ENCODE measurements around the gene PIGV.

The PIGV gene

GRCh38 chr1:26772687-26773086 lies 15.1 kb upstream of the PIGV start:
- DNase-seq (ENCODE audit: low read depth in 2 of 2): no peak

GRCh38 chr1:26774462-26774861 lies 13.3 kb upstream of the PIGV start:
- DNase-seq (ENCODE audit: low read depth in 2 of 2): no peak

GRCh38 chr1:26775666-26776065 lies 12.1 kb upstream of the PIGV start:
- DNase-seq (ENCODE audit: low read depth in 2 of 2): no peak

- DNase-seq (ENCODE audit: low read depth in 2 of 2): no peak
These were observed 8.6 kb upstream of the PIGV start for GRCh38 chr1:26779098-26779668.

GRCh38 chr1:26780344-26780957 lies 7.3 kb upstream of the PIGV start:
- no peak for DNase-seq (ENCODE audit: low read depth in 2 of 2)

GRCh38 chr1:26781206-26781825 lies 6.4 kb upstream of the PIGV start:
- DNase-seq (ENCODE audit: low read depth in 2 of 2): no peak

GRCh38 chr1:26782521-26783212 lies 5.1 kb upstream of the PIGV start:
- no peak for DNase-seq (ENCODE audit: low read depth in 2 of 2)

GRCh38 chr1:26783646-26784022 lies 4.1 kb upstream of the PIGV start:
- no peak for DNase-seq (ENCODE audit: low read depth in 2 of 2)

GRCh38 chr1:26784023-26784871 lies 3.5 kb upstream of the PIGV start:
- DNase-seq (ENCODE audit: low read depth in 2 of 2): no peak

GRCh38 chr1:26784886-26785285 lies 2.9 kb upstream of the PIGV start:
- DNase-seq (ENCODE audit: low read depth in 2 of 2): no peak

GRCh38 chr1:26785611-26786436 lies 1.9 kb upstream of the PIGV start:
- DNase-seq (ENCODE audit: low read depth in 2 of 2): no peak

- no peak for DNase-seq (ENCODE audit: low read depth in 2 of 2)
These were observed 1.0 kb upstream of the PIGV start for GRCh38 chr1:26786437-26787380.

GRCh38 chr1:26787381-26787705 lies 407 bp upstream of the PIGV start:
- DNase-seq (ENCODE audit: low read depth in 2 of 2): peak; percentile 45 to 53

GRCh38 chr1:26788515-26788785 lies 700 bp downstream of the PIGV start:
- DNase-seq (ENCODE audit: low read depth in 2 of 2): no peak

GRCh38 chr1:26788836-26789611 lies 1.3 kb downstream of the PIGV start:
- DNase-seq (ENCODE audit: low read depth in 2 of 2): peak; percentile 57 to 75

- DNase-seq (ENCODE audit: low read depth in 2 of 2): no peak
These were observed 1.8 kb downstream of the PIGV start for GRCh38 chr1:26789612-26789865.

- no peak for DNase-seq (ENCODE audit: low read depth in 2 of 2)
These were observed 2.2 kb downstream of the PIGV start for GRCh38 chr1:26789931-26790330.

GRCh38 chr1:26790551-26790953 lies 2.8 kb downstream of the PIGV start:
- no peak for DNase-seq (ENCODE audit: low read depth in 2 of 2)

- no peak for DNase-seq (ENCODE audit: low read depth in 2 of 2)
These were observed 3.4 kb downstream of the PIGV start for GRCh38 chr1:26791148-26791547.

- no peak for DNase-seq (ENCODE audit: low read depth in 2 of 2)
These were observed 3.9 kb downstream of the PIGV start for GRCh38 chr1:26791626-26792025.

All from stimulated activated CD8-positive, alpha-beta memory T cell treated with anti-CD3 and anti-CD28 coated beads, Interleukin-7, amount 100 ng/mL, for 1 hour (primary cell).